GM19452 (cell line): ENCODE measurements around the gene TOM1.
"Not testable (repeated sequence)": the region's sequence is repeated elsewhere in the genome, so short reads cannot be mapped to it uniquely, and the experiment has no call there.

Experiments
- ATAC-seq: cut with Tn5 transposase; IDR thresholded peaks from one replicate; pipeline ENCODE4 v1.9.1; 2021; ENCODE audit not compliant: unreplicated experiment

TOM1 gene

DNA sequence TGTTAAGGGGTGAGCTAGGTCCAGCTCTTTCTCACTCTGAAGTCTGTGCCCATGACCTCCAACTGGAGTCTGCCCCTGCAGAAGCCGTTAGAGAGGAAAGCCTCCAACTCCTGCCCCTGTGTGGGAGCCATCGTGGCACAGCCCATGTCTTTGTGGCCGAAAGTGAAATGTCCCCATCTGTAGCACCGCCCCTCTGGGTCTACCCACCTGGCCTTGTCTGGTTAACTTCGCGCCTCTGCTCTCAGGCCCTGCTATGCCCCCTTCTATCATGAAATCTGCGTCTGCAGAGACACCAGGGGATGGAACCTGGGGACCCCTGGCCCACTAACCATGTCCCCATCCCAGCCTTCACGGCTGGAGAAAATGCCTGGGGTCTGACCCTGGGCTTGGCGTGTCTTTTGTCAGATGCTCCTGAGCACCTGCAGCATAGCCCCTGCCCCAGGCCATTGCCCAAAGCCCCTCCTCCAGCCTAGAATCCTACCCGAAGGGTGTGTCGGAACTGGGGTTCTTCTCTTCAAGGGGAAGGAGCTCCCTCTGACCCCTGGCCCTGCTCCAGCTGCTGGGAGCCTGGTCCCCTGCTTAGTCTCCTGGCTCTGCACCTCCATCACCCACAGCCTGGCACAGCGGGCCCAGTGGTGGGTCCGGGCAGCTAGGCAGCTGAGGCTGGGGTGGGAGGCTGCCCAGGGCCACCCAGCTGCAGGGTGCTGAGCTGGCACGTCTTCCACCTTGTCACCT is 45.4 kb downstream of the TOM1 start:
- no peak for ATAC-seq

DNA sequence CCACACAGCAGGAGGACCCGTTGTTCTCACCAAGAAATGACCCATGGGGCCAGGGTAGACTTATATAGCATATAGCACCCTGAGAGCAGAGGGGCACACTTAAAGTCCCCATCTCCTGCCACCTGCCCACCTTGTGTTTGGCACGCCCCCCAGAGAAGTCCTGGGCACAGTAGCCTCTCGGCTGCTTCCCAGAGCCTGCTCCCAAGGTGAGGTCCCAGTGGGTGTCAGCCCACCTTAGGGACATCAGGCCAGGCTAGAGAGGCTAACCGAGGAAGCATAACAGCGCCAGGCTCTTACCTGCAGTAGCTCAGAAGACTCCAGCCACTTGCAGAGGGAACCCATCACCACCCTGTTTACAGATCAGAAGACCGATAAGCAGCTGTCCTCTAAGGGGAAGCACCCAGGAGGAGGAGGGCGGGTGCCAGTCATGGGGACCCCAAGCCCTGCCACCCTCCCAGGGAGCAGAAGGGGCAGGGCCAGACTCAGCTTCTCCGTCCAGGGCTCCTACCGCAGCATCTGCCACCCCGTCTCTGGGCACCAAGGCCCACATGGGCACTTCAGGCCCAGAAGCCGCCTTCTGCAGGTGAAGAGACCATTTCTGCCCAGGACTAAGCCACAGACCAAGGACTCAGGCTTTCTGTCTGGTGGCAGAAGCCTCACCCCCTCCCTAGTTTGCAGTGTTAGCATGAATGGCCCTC is 46.3 kb downstream of the TOM1 start:
- no peak for ATAC-seq

DNA sequence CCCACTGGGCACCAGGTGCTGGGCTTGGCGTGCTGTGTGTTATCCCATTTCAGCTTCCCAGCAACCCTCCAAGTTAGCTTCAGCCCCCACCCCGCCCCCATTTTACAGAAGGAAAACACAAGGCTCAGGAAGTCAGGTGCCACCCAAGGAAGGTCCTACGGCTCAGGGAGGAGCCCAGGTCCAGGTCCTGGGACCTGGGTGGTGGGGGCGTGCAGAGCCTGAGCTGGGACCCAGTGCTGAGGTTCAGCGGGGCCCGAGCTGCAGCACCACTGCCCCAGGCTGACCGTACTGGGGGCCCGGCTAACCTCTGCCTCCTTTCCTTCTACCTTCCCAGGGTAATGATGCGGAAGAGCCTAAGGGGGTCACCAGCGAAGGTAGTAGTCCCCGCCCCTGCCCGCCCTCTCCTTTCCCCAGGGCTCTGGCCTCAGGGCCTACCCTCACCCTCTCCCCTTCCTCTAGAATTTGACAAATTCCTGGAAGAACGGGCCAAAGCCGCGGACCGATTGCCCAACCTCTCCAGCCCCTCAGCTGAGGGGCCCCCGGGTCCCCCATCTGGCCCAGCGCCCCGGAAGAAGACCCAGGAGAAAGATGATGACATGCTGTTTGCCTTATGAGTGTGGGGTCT is 47.0 kb downstream of the TOM1 start:
- no peak for ATAC-seq

DNA sequence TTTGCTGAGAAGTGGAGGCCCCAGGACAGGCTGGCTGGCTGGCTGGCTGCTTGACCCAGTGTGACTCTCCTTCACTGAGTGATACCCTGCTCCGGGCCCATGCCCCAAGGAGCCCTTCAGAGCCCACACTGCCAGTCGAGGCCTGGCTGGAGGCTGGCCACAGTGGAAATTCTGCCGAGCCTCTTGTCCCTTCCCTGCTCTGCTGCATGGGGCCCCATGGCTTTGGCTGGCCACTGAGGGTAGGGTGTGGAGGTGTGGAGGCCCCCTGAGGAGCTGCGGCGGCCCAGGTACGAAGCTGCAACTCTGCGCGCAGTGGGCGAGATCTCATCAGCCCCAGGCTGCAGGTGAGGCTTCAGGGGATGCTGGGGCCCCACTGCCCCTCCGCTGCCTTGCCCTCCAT is 47.8 kb downstream of the TOM1 start:
- ATAC-seq, result no peak

DNA sequence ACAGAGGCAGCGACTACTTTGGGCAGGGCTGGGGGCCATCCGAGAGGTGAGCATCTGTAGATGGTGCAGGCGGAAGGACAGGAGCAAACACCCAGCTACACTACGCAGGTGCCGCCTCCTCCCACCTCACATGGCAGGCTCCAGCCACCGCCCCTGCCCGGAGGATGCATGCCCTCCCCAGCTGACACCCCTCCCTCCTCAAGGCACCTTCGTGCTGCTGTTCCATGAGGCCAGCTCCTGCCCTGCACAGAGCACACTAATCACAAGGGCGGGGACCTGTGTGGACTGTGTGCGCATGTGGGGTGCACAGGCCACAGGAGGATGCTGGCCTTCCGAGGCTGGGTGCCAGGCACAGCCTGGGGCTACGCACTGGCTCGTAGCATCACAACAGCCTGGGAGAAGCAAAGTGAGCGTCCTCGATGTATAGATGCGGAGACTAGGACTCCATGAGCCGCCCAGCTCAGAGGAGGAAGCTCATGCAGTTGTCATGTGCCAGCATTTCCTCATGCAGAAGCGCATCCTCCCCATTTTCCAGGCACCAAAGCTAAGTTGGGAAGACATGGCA is 48.4 kb downstream of the TOM1 start:
- ATAC-seq, result no peak

DNA sequence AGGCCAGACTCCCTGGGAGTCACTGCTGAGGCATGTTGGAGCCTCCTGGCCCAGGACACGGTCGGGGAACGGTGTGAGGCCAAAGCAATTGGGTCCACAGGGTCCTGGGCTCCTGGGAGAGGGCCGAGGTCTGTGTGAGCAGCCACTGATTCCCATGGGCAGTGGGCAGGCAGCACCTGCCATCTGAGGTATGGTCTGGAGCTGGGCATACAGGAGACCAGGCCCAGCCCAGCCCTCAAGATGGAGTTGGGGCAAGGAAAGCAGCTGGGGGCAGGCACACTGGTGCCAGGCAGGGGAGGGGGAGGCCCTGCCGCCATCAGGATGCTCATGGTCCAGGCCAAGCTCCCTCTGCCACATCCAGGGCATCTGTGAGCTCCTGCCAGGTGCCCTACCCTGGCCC is 49.0 kb downstream of the TOM1 start:
- no peak for ATAC-seq

DNA sequence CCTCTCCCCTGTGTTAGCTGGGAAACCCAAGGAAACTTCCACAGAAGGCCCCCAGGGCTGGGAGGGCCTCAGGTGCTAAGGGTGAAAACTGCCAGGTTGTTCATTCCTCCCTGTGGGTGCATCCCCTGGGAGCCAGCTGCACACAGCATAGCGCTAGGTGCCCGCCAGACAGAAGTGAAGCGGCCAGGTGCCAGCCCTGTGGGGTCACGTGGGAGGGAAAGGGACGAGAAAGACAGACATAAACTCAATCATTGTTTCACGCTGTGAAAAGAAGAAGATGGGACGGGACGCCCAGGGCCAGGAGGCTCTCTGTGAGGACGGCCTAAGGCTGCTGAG is 49.6 kb downstream of the TOM1 start:
- no peak for ATAC-seq

DNA sequence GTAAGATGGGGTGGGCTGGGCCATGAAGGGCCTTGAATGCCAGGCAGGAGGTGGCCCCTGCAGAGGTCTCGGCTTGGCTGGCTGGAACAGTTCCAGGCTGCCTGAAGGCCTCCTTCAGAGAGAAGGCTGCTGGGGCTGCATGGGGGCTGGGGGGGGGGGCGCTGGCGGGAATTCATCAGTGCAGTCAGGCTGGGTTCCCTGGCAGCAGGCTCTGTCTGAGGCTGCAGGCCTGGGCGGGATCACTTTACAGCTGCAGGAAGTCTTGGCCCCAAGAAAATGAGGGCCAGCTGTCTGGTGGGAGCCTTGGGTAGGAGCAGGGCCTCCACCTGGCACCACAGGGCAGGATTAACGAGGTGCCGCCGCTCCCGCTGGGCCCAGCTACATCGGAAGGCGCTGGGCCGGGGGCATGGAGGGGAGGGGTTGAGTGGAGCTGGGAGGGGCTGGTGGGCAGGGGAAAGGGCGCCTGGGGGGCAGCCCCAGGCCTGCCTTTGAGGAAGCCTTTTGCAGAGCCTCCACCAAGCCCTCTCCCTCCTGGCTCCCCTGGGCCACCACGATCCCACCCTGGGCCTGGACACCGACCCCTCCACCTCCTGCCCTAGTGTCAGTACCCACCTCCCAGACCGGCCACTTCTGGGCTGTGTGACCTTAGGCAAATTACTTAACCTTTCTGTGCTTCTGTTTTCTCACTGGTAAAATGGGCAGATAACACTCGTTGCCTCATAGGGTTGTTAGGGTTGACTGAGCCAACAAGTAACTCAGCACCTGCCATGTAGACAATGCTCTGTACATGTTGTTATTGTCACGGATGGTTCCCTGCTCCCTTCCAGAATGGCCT is 50.2 kb downstream of the TOM1 start:
- no peak for ATAC-seq

DNA sequence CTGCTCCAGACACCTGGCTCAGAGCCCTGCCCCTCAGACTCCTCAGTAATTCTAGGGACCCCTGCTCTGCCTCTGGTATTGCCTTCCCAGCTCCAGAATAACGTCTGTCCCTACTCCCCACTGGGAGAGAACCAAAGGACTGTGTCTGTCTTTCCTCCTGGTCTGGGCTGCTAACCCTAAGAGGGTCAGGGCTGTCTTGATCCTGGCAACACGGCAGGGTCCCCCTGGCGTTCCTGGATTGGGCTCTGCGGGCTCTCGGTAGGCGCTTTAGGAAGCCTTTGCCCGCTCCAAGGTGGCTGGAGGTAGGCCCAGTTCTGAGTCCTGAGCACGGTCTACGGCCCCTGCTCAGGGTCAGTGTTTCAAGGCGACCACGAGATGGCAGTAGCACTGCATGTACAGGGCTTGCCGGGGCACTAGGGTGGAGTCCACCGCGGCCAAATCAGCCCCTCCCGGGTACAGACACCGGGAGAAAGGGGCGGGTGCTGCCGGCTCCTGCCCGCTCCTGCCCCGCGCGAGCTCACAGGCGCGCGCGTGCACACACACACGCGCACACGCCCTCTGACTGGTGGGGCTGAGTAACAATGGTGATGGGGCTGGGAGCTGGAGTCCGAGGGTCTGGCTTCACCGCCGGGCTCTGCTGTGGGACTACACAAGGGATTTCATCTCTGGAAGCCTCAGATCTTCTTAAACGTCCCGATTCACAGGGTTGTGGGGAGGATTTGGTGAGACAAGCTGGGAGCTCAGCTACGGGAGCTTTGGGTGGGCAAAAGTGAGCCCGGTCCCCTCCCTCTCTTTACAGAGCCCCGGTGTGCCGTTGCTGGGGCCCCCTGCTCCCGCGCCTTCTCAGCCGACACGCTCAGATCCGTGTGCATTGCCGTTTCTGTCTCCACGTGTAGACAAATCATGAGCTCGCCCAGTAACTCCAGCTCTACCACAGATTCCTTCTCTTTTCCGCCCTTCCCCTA is 51.1 kb downstream of the TOM1 start:
- peak; percentile 78 for ATAC-seq

DNA sequence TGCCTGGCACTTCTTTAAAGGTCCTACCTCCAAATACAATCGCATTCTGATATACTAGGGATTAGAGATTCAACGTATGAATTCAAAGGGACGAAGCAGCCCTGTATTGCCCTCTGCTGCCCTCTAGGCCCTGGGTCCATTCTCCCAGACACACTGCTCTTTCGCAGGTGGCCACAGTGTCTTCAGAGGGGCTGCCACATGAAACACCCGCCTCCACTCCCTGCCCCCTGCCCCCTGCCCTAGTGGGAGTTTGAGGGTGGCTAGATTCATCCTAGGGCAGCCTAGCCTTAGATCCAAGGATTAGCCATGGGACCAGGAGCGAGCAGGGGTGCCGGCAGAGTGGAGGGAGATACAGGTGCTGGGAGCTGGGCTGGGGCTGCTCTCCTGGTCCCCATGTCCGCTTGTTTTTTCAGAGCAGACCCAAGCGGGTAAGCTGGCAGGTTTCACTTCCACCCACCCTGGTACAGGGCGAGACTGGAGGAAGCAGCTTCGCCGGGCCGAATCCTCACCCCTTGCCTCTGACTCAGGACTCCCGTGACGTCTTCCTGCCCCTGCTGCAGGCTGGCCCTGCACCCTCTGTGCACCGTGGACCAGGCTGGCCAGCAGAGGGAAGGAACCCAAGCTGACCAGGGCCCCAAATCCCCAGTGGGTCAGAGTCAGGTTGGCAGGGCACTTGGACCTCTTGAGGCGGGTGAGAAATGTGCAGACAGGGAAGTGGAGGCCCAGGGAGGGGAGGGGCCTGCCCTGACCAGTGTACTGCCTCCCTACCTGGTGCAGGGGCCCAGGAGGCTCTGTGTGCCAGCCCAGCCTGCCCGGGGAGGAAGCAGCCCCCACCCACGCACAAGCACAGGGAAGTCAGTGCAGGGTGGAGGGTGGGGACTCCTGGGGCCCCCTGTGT is 52.8 kb downstream of the TOM1 start:
- no peak for ATAC-seq

DNA sequence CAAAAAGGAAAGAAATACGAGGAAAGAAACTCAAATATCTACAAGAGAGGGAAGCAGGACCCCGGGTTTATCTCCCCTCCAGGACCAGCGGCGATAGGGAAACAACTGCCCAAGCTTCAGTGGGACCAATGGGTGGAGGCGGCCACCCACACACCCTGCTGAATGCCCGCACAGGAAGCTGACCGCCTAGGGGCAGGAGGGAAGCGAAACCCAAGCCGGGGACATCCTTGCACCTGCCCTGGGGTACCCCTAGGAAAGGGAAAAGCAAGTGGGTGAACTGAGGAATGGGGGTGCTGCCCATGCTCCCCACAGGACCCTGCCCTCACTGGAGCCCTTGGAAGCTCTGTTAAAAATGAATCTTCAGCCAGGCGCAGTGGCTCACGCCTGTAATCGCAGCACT is 53.6 kb downstream of the TOM1 start:
- ATAC-seq, result no peak

DNA sequence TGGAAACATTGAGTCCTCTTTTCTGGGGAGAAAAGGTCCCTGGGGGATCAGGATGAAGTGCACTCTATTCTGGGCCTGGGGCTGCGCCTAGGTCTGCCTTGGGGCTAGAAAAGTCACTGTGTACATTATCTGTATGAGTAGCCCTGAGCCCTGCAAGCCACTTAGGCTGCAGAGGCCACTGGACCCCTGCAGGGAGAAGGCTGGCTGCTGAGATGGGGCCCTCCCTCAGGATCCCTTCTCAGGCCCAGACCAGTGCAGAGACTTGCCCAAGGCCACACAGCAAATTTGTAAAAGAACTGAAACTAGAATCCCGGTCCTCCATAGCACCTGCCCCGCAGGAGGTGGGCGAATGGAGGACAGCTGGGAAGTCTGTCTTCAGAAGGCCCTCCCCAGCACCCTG is 54.4 kb downstream of the TOM1 start:
- no peak for ATAC-seq

DNA sequence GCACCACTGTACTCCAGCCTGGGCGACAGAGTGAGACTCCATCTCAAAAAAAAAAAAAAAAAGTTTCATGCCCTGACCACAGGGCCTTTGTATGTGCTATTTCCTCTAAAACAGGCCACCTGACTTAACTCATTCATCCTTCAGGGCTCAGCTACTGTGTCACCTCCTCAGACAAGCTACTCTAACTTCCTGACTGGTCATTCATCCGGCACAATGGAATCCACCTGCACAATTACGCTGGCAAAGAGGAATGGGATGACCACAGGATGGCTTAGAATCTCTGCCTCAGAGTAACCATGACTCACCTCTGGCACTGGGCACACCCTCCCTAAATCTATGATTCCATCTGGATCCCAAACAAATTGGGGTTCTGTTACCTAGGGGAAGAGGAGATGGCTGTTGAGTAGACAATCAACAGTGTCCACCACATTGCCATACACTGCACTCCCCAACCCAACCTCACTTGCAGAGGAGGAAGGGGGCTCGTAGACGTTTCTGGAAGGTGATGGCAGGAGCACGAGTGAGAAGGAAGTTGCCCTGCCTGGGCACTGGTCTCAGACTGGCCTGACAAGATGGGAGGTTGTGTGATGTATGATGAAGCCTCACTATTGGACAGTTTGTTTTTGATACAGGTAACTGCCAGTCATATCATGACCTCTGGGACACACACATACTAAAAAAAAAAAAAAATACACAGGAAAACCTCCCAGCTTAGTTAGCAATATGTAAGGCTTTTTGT is 58.4 kb downstream of the TOM1 start:
- ATAC-seq, result no peak

DNA sequence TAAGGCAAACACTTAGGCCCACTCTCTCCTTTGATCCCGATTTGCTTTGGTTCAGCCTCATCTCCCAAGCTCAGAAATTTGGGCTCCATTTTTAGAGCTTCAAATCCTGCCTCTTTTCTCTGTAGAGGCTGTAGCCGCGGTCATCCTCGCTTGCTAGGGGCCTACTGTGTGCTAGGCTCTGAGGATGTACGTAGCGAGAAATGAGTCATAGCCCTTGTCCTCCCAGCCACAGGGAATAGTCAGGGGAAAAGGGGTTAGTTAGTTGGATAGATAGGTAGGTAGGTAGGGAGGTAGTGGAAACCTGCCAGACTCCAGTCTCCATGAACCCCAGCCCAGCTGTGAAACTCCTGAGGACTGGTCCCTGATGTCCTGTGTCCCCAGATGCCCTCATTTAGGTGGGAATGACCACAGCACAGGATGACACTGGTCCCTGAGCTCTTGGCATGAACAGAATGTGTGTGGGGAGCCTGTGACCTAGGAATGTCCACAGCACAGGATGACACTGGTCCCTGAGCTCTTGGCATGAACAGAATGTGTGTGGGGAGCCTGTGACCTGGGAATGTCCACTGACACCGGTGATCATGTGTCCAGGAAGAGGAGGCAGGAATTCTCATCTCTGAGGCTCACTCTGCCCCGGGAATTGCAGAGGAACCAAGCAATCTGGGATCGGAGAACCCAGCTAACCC is 59.8 kb downstream of the TOM1 start:
- ATAC-seq, result no peak

DNA sequence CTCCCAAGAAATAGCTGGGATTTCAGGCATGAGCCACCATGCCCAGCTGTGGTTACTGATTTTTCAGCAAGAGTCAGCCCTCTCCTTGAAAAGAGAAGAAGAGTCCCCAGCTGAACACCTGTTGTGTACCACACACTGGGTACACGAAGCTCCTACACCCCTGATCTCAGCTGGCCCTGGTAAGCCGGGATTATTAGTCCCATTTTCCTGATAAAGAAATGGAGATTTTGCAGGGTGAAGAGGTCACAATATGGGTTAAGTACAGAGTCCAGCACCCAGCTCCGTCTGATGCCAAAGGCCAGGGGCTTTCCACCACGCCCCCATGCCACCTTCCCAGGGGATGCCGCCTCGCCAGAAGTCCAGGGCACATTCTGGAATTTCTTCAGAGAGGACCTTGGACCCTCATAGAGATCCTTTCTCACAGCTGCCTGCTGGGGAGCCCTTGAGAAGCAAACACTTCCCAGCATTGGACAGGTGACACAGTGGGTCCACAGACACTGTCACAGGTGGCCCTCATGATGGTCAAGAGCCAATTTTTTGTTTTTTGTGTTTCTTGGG is 61.4 kb downstream of the TOM1 start:
- ATAC-seq, result no peak

DNA sequence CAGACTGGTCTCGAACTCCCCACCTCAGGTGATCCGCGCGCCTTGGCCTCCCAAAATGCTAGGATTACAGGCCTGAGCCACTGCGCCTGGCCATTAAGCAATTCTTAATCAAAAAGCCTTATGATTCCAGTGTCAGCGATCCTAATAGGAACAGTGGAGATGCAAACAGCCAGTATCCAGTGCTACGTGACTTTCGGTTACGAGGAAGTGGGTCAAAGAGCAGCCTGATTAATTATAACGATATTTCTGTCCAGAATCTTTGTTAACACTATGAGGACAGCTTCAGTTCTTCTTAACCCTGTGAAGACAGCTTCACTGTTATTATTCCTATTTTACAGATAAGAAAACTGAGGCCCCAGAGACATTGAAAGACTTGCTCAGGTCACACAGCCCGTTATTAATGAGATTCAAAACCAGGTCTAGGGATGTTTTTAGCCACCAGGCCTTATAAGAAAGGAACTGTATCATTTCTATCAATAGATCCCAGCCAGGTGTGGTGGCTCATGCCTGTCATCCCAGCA is 63.9 kb downstream of the TOM1 start:
- ATAC-seq, result no peak

DNA sequence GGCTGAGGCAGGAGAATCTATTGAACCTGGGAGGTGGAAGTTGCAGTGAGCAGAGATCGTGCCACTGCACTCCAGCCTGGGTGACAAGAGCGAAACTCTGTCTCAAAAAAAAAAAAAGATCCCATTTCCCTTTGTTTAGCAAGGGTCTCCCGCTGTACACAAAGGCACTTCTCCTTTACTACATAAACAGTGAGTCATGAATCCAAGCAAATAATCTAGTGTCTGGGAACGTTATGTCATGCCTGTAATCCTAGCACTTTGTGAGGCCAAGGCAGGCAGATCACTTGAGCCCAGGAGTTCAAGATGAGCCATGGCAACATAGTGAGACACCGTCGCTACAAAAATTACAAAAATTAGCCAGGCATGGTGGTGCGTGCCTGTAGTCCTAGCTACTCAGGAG is 64.5 kb downstream of the TOM1 start:
- ATAC-seq, result not testable (repeated sequence)
